Activated naive CD8-positive, alpha-beta T cell treated with anti-CD3 and anti-CD28 coated beads, Interleukin-2, amount 10 ng/mL, durations not matched to agents 7 days and 5 days (primary cell): ENCODE data around the gene MRPL53. TPM values are rescaled to one million over a fixed set of nuclear protein-coding genes. Genes with fewer than 3 reads are reported as not detected.

Experiments
- ATAC-seq: fragments of 150-1000 bp; cut with Tn5 transposase; one replicate; pipeline ENCODE4 v1.10.0; 2021; ENCODE audit warnings: low read depth, moderate library complexity
- POLR2A ChIA-PET: fragments of 350-600 bp; sonication (Branson Sonifier 250); formaldehyde crosslinking; loops from one replicate; lab custom pipeline; 2021; ENCODE audit warnings: antibody characterized with exemption; lab: Charles Lee
- DNase-seq: peaks from one replicate; pipeline ENCODE4 v3.0.0; 2021
- H3K27ac Mint-ChIP-seq: one replicate; pipeline ENCODE4 v1.8.0; 2022; ENCODE audit warnings: mild to moderate bottlenecking, mixed read lengths
- H3K27me3 Mint-ChIP-seq: one replicate; pipeline ENCODE4 v1.8.0; 2022; ENCODE audit warnings: mild to moderate bottlenecking, moderate library complexity, mixed read lengths
- H3K36me3 Mint-ChIP-seq: one replicate; pipeline ENCODE4 v1.8.0; 2021; ENCODE audit warnings: mild to moderate bottlenecking, mixed read lengths
- H3K4me1 Mint-ChIP-seq: one replicate; pipeline ENCODE4 v1.8.0; 2021; ENCODE audit warnings: mixed read lengths
- H3K4me3 Mint-ChIP-seq: one replicate; pipeline ENCODE4 v1.8.0; 2022; ENCODE audit warnings: mild to moderate bottlenecking, moderate library complexity, mixed read lengths
- H3K9me3 Mint-ChIP-seq: one replicate; pipeline ENCODE4 v1.8.0; 2021; ENCODE audit warnings: mixed read lengths
- total RNA-seq, 2 experiments: library from RNA; stranded (reverse); gene quantifications; one replicate each; pipeline ENCODE4 v1.2.3, GENCODE V29; 2021

MRPL53 gene
- total RNA-seq, 2 experiments from 2014 or later = 91.6 to 92.1 TPM

- Mint-ChIP-seq H3K9me3 (no peaks in the 10 kb centered on the region), H3K4me3 (peak within 1 kb of the TSS; percentile 87), H3K27ac (peak within 1 kb of the TSS; percentile 42), H3K4me1 (peaks cover 27% of the 10 kb centered on the region), H3K36me3 (peaks cover 2% of the 10 kb centered on the region), H3K27me3 (peaks cover 54% of the 10 kb centered on the region)
- POLR2A ChIA-PET = interaction anchor here (0.7 to 3.2 kb wide), 4 partner anchors 16 to 30 kb away, joined by 3 to 12 read pairs (median 6); partner anchors contain the start of genes AUP1, CCDC142, HTRA2 and TTC31
- DNase-seq = peak; percentile 46
- ATAC-seq = peak; percentile 12
Observed at GRCh38 chr2:74499267-74499939, 26.9 kb upstream of the MRPL53 start, which contains the start of gene LBX2. LBX2 (minus strand) TSS chr2:74499603; CDS start chr2:74499537, 66 bp downstream.

GRCh38 chr2:74498500-74499266 is 26.2 kb upstream of the MRPL53 start:
- DNase-seq (peak; percentile 61), ATAC-seq (peak; percentile 40)
- no peaks in the 10 kb centered on the region for H3K9me3 Mint-ChIP-seq
- POLR2A ChIA-PET = interaction anchor here (1.2 to 3.2 kb wide), 5 partner anchors 8 to 31 kb away, joined by 4 to 12 read pairs (median 8); partner anchors contain the start of genes AUP1, CCDC142, HTRA2 and PCGF1
- peaks cover 26% of the 10 kb centered on the region for H3K4me1 Mint-ChIP-seq
- H3K27me3 Mint-ChIP-seq = peaks cover 54% of the 10 kb centered on the region
- peak overlapping the region; percentile 42 for H3K27ac Mint-ChIP-seq
- H3K36me3 Mint-ChIP-seq = peaks cover 2% of the 10 kb centered on the region
- peak overlapping the region; percentile 87 for H3K4me3 Mint-ChIP-seq

GRCh38 chr2:74497777-74498499 is 25.5 kb upstream of the MRPL53 start:
- DNase-seq (peak; percentile 64), ATAC-seq (peak; percentile 41)
- H3K4me1 Mint-ChIP-seq = peaks cover 24% of the 10 kb centered on the region
- H3K27me3 Mint-ChIP-seq = peaks cover 54% of the 10 kb centered on the region
- no peaks in the 10 kb centered on the region for H3K9me3 Mint-ChIP-seq
- peak overlapping the region; percentile 87 for H3K4me3 Mint-ChIP-seq
- peaks cover 3% of the 10 kb centered on the region for H3K36me3 Mint-ChIP-seq
- peak overlapping the region; percentile 42 for H3K27ac Mint-ChIP-seq
- POLR2A ChIA-PET = interaction anchor here (1.2 to 3.2 kb wide), 4 partner anchors 9 to 32 kb away, joined by 4 to 12 read pairs (median 8); partner anchors contain the start of genes AUP1, CCDC142, HTRA2 and PCGF1

- H3K9me3 Mint-ChIP-seq = no peaks in the 10 kb centered on the region
- peaks cover 47% of the 10 kb centered on the region for H3K27me3 Mint-ChIP-seq
- H3K27ac Mint-ChIP-seq = no peak overlapping the region
- no peak for ATAC-seq
- peak overlapping the region; percentile 87 for H3K4me3 Mint-ChIP-seq
- H3K36me3 Mint-ChIP-seq = peaks cover 6% of the 10 kb centered on the region
- peaks cover 23% of the 10 kb centered on the region for H3K4me1 Mint-ChIP-seq
- POLR2A ChIA-PET = interaction anchor here (1.2 to 3.2 kb wide), 4 partner anchors 10 to 33 kb away, joined by 4 to 12 read pairs (median 8); partner anchors contain the start of genes AUP1, CCDC142, HTRA2 and PCGF1
- DNase-seq = no peak
Observed at GRCh38 chr2:74496997-74497776, 24.7 kb upstream of the MRPL53 start.

GRCh38 chr2:74495440-74495839 is 23.0 kb upstream of the MRPL53 start:
- ATAC-seq (no peak), DNase-seq (no peak)
- H3K27me3 Mint-ChIP-seq = peaks cover 32% of the 10 kb centered on the region
- no peak overlapping the region for H3K4me3 Mint-ChIP-seq
- H3K4me1 Mint-ChIP-seq = peaks cover 19% of the 10 kb centered on the region
- no peaks in the 10 kb centered on the region for H3K9me3 Mint-ChIP-seq
- no peak overlapping the region for H3K27ac Mint-ChIP-seq
- POLR2A ChIA-PET = interaction anchor here (1.5 kb wide), 1 partner anchor 12 kb away, joined by 3 read pairs; the partner anchor contains the start of genes CCDC142 and TTC31
- H3K36me3 Mint-ChIP-seq = peaks cover 6% of the 10 kb centered on the region

- no peak for DNase-seq
- Mint-ChIP-seq H3K4me3 (no peak overlapping the region), H3K27ac (no peak overlapping the region), H3K4me1 (peaks cover 10% of the 10 kb centered on the region), H3K27me3 (peaks cover 15% of the 10 kb centered on the region), H3K36me3 (peaks cover 10% of the 10 kb centered on the region), H3K9me3 (no peaks in the 10 kb centered on the region)
- POLR2A ChIA-PET = interaction anchor here (1.0 to 1.1 kb wide), 2 partner anchors 28 to 72 kb away, joined by 3 read pairs; partner anchors contain the start of genes C2orf81, MOGS and WDR54
- no peak for ATAC-seq
Observed at GRCh38 chr2:74493546-74493945, 21.1 kb upstream of the MRPL53 start.

GRCh38 chr2:74491648-74492544 is 19.4 kb upstream of the MRPL53 start:
- POLR2A ChIA-PET = interaction anchor here (1.1 to 1.2 kb wide), 2 partner anchors 9 to 71 kb away, joined by 3 to 4 read pairs; partner anchors contain the start of genes C2orf81, CCDC142, TTC31 and WDR54
- H3K4me3 Mint-ChIP-seq = no peak overlapping the region

GRCh38 chr2:74489906-74490305 is 17.4 kb upstream of the MRPL53 start:
- no peak for DNase-seq
- POLR2A ChIA-PET = interaction anchor here (0.7 to 0.9 kb wide), 2 partner anchors 9 to 14 kb away, joined by 3 read pairs; no protein-coding TSS in a partner anchor
- H3K4me3 Mint-ChIP-seq = no peak overlapping the region
- H3K9me3 Mint-ChIP-seq = no peaks in the 10 kb centered on the region
- H3K36me3 Mint-ChIP-seq = peaks cover 13% of the 10 kb centered on the region
- no peak for ATAC-seq
- H3K4me1 Mint-ChIP-seq = peaks cover 7% of the 10 kb centered on the region
- no peaks in the 10 kb centered on the region for H3K27me3 Mint-ChIP-seq
- no peak overlapping the region for H3K27ac Mint-ChIP-seq

More at GRCh38 chr2:74491648-74492544, 19.4 kb upstream of the MRPL53 start:
- no peak for DNase-seq
- no peak for ATAC-seq
- H3K9me3 Mint-ChIP-seq = no peaks in the 10 kb centered on the region
- no peaks in the 10 kb centered on the region for H3K27me3 Mint-ChIP-seq
- no peak overlapping the region for H3K27ac Mint-ChIP-seq
- peaks cover 10% of the 10 kb centered on the region for H3K36me3 Mint-ChIP-seq
- H3K4me1 Mint-ChIP-seq = peaks cover 1% of the 10 kb centered on the region

- Mint-ChIP-seq H3K9me3 (no peaks in the 10 kb centered on the region), H3K4me3 (no peak overlapping the region), H3K4me1 (peaks cover 11% of the 10 kb centered on the region), H3K27me3 (no peaks in the 10 kb centered on the region), H3K27ac (no peak overlapping the region), H3K36me3 (peaks cover 13% of the 10 kb centered on the region)
- no peak for ATAC-seq
- POLR2A ChIA-PET = interaction anchor here (0.9 kb wide), 1 partner anchor 15 kb away, joined by 3 read pairs; no protein-coding TSS in a partner anchor
- no peak for DNase-seq
Observed at GRCh38 chr2:74488643-74489481, 16.4 kb upstream of the MRPL53 start.

- POLR2A ChIA-PET = no interaction called here
- Mint-ChIP-seq H3K27ac (no peak overlapping the region), H3K36me3 (peaks cover 10% of the 10 kb centered on the region), H3K4me1 (peaks cover 16% of the 10 kb centered on the region), H3K4me3 (no peak overlapping the region), H3K27me3 (no peaks in the 10 kb centered on the region), H3K9me3 (no peaks in the 10 kb centered on the region)
- DNase-seq (no peak), ATAC-seq (no peak)
Observed at GRCh38 chr2:74486141-74486540, 13.7 kb upstream of the MRPL53 start.
